Erythroblast (primary cell): ENCODE results near the gene TIAM1.

Source experiments
- DNase-seq, 2 experiments: peaks; one replicate each; lab custom pipeline; 2025; lab: John Stamatoyannopoulos, UW
- GATA1 ChIP-seq: IDR thresholded peaks from 2 replicates; pipeline ENCODE4 v1.6.1; 2011; ENCODE audit warnings: low read depth, mild to moderate bottlenecking, control low read depth, low read length, moderate library complexity
- POLR2A ChIP-seq: IDR thresholded peaks from 2 replicates; pipeline ENCODE4 v1.6.1; 2011; ENCODE audit warnings: mild to moderate bottlenecking, low read length

TIAM1 gene

GRCh38 chr21:31332525-31332924 is 11.5 kb downstream of the TIAM1 start:
- DNase-seq: no peak
- TF ChIP-seq GATA1: no peak
- TF ChIP-seq POLR2A: no peak

- TF ChIP-seq GATA1 (no peak), POLR2A (no peak)
- DNase-seq: no peak
Observed at GRCh38 chr21:31331231-31331630, 12.8 kb downstream of the TIAM1 start.

- DNase-seq: no peak
- TF ChIP-seq POLR2A: no peak
- TF ChIP-seq GATA1: no peak
Observed at GRCh38 chr21:31330144-31330483, 13.9 kb downstream of the TIAM1 start.

GRCh38 chr21:31329456-31330143 is 14.5 kb downstream of the TIAM1 start:
- TF ChIP-seq GATA1: no peak
- DNase-seq: no peak

GRCh38 chr21:31326522-31327242 is 17.4 kb downstream of the TIAM1 start:
- no peak for DNase-seq
- TF ChIP-seq POLR2A (no peak), GATA1 (no peak)

- DNase-seq: no peak
- no peak for TF ChIP-seq POLR2A
- no peak for TF ChIP-seq GATA1
Observed at GRCh38 chr21:31318971-31319370, 25.1 kb downstream of the TIAM1 start.

GRCh38 chr21:31317688-31318087 is 26.4 kb downstream of the TIAM1 start:
- TF ChIP-seq GATA1 (no peak), POLR2A (no peak)
- DNase-seq: no peak

GRCh38 chr21:31316488-31317169 is 27.4 kb downstream of the TIAM1 start:
- TF ChIP-seq GATA1 (no peak), POLR2A (no peak)
- no peak for DNase-seq

- no peak for DNase-seq
Observed at GRCh38 chr21:31316072-31316471, 28.0 kb downstream of the TIAM1 start.

GRCh38 chr21:31310750-31311149 is 33.3 kb downstream of the TIAM1 start:
- DNase-seq: no peak
- no peak for TF ChIP-seq POLR2A
- TF ChIP-seq GATA1: no peak

More at GRCh38 chr21:31316072-31316471, 28.0 kb downstream of the TIAM1 start:
- TF ChIP-seq POLR2A (no peak), GATA1 (no peak)

- no peak for TF ChIP-seq GATA1
- no peak for TF ChIP-seq POLR2A
- DNase-seq: no peak
Observed at GRCh38 chr21:31308584-31308983, 35.5 kb downstream of the TIAM1 start.

- TF ChIP-seq GATA1: no peak
- TF ChIP-seq POLR2A: no peak
- DNase-seq: no peak
Observed at GRCh38 chr21:31305888-31306287, 38.2 kb downstream of the TIAM1 start.

GRCh38 chr21:31299291-31300147 is 44.5 kb downstream of the TIAM1 start:
- no peak for TF ChIP-seq POLR2A
- TF ChIP-seq GATA1: no peak
- DNase-seq: no peak
